ENCODE results near the gene DPP4.
"Not testable (repeated sequence)": the region's sequence is repeated elsewhere in the genome, so short reads cannot be mapped to it uniquely, and the experiment has no call there.

Gene DPP4

GRCh38 chr2:162056796-162057399 lies 17.1 kb downstream of the DPP4 start:
- no peak for DNase-seq

- no peak for DNase-seq
Measured at GRCh38 chr2:162053808-162054155, 20.2 kb downstream of the DPP4 start.

- DNase-seq = no peak
Measured at GRCh38 chr2:162053066-162053807, 20.8 kb downstream of the DPP4 start.

GRCh38 chr2:162050513-162050961 lies 23.5 kb downstream of the DPP4 start:
- no peak for DNase-seq

- DNase-seq = not testable (repeated sequence)
Measured at GRCh38 chr2:162049089-162049488, 24.9 kb downstream of the DPP4 start.

GRCh38 chr2:162044586-162044985 lies 29.4 kb downstream of the DPP4 start:
- DNase-seq = no peak

GRCh38 chr2:162043132-162043531 lies 30.9 kb downstream of the DPP4 start:
- no peak for DNase-seq

GRCh38 chr2:162041485-162041884 lies 32.5 kb downstream of the DPP4 start:
- no peak for DNase-seq

GRCh38 chr2:162038725-162039124 lies 35.3 kb downstream of the DPP4 start:
- DNase-seq = no peak

GRCh38 chr2:162037886-162038285 lies 36.1 kb downstream of the DPP4 start:
- no peak for DNase-seq

- DNase-seq = no peak
Measured at GRCh38 chr2:162037028-162037795, 36.8 kb downstream of the DPP4 start.

- no peak for DNase-seq
Measured at GRCh38 chr2:162035981-162036380, 38.0 kb downstream of the DPP4 start.

- no peak for DNase-seq
Measured at GRCh38 chr2:162030363-162031190, 43.4 kb downstream of the DPP4 start.

- DNase-seq = no peak
Measured at GRCh38 chr2:162029287-162029901, 44.6 kb downstream of the DPP4 start.

GRCh38 chr2:162028511-162028910 lies 45.5 kb downstream of the DPP4 start:
- DNase-seq = no peak

- no peak for DNase-seq
Measured at GRCh38 chr2:162025121-162025911, 48.7 kb downstream of the DPP4 start.

- DNase-seq = no peak
Measured at GRCh38 chr2:162022290-162022945, 51.6 kb downstream of the DPP4 start.

- DNase-seq = no peak
Measured at GRCh38 chr2:162021516-162022058, 52.4 kb downstream of the DPP4 start.

- DNase-seq = no peak
Measured at GRCh38 chr2:162018530-162018929, 55.5 kb downstream of the DPP4 start.

- no peak for DNase-seq
Measured at GRCh38 chr2:162017233-162017632, 56.8 kb downstream of the DPP4 start.

- no peak for DNase-seq
Measured at GRCh38 chr2:162016080-162016479, 57.9 kb downstream of the DPP4 start.
